AG04449 (cell line): ENCODE data around the gene COLGALT1.

ENCODE experiments used
- CTCF ChIA-PET: fragments of 350-600 bp; formaldehyde crosslinking; extraction: SDS; loops from one replicate; lab custom pipeline; 2021; ENCODE audit warnings: antibody characterized with exemption; lab: Yijun Ruan, JAX
- POLR2A ChIA-PET: fragments of 400-600, 350-600 bp; formaldehyde crosslinking; extraction: SDS; loops from one replicate; lab custom pipeline; 2020; ENCODE audit warnings: antibody characterized with exemption, inconsistent platforms; lab: Yijun Ruan, JAX
- DNase-seq: peaks from one replicate; pipeline ENCODE4 v3.0.0-alpha.2; 2010; ENCODE audit warnings: low read depth, low spot score
- H3K4me3 ChIP-seq: 2 replicates; pipeline ENCODE4 v1.5.1; 2011; ENCODE audit warnings: low read depth, mild to moderate bottlenecking, control low read depth, low read length
- CTCF ChIP-seq: IDR thresholded peaks from one replicate; pipeline ENCODE4 v1.5.1; 2011; ENCODE audit warnings: mild to moderate bottlenecking, moderate library complexity, low read length, control low read depth, inconsistent platforms; ENCODE audit not compliant: insufficient read depth; ENCODE audit errors: missing control alignments

COLGALT1 gene

GRCh38 chr19:17524651-17525050, 30.8 kb upstream of the COLGALT1 start:
- ChIA-PET CTCF (no interaction called here), POLR2A (interaction anchor here (0.7 kb wide), 1 partner anchor 65 kb away, joined by 3 read pairs; no protein-coding TSS in a partner anchor)
- DNase-seq = no peak
- TF ChIP-seq CTCF = no peak
- no peak overlapping the region for H3K4me3 ChIP-seq

- ChIA-PET POLR2A (interaction anchor here (0.7 kb wide), 1 partner anchor 66 kb away, joined by 3 read pairs; no protein-coding TSS in a partner anchor), CTCF (no interaction called here)
- H3K4me3 ChIP-seq = no peak overlapping the region
- no peak for DNase-seq
- no peak for TF ChIP-seq CTCF
These were observed 30.3 kb upstream of the COLGALT1 start for GRCh38 chr19:17525141-17525540.

GRCh38 chr19:17526922-17527321, 28.5 kb upstream of the COLGALT1 start:
- ChIA-PET CTCF (no interaction called here), POLR2A (no interaction called here)
- DNase-seq = no peak
- H3K4me3 ChIP-seq = no peak overlapping the region
- TF ChIP-seq CTCF = no peak

GRCh38 chr19:17527326-17527725, 28.1 kb upstream of the COLGALT1 start:
- DNase-seq = no peak
- CTCF ChIA-PET = no interaction called here
- POLR2A ChIA-PET = no interaction called here
- no peak for TF ChIP-seq CTCF
- H3K4me3 ChIP-seq = no peak overlapping the region

GRCh38 chr19:17528610-17529009, 26.8 kb upstream of the COLGALT1 start:
- DNase-seq = no peak
- TF ChIP-seq CTCF = no peak
- H3K4me3 ChIP-seq = no peak overlapping the region
- POLR2A ChIA-PET = no interaction called here
- CTCF ChIA-PET = interaction anchor here (1.3 kb wide), 1 partner anchor 254 kb away, joined by 3 read pairs; no protein-coding TSS in a partner anchor

GRCh38 chr19:17529239-17530158, 25.9 kb upstream of the COLGALT1 start:
- no peak overlapping the region for H3K4me3 ChIP-seq
- TF ChIP-seq CTCF = no peak
- DNase-seq = no peak
- POLR2A ChIA-PET = no interaction called here
- CTCF ChIA-PET = interaction anchor here (1.1 to 1.3 kb wide), 2 partner anchors 33 to 253 kb away, joined by 3 read pairs; no protein-coding TSS in a partner anchor
